Liver (tissue), 9 donors: Measurements from ENCODE around the gene HPCA. TPM values are rescaled to one million over a fixed set of nuclear protein-coding genes. Genes with fewer than 3 reads are reported as not detected.
"Not testable (repeated sequence)": the region's sequence is repeated elsewhere in the genome, so short reads cannot be mapped to it uniquely, and the experiment has no call there.

Source experiments
- DNase-seq: peaks from one replicate; pipeline ENCODE4 v3.0.0-alpha.2; 2017; ENCODE audit warnings: low spot score
- H3K27ac ChIP-seq, 2 donors: one replicate each; pipeline ENCODE4 v1.7.0; 2013; ENCODE audit warnings: inconsistent platforms in 2 of 2, low read length in 2 of 2, control low read depth in 1 of 2, low read depth in 1 of 2, mild to moderate bottlenecking in 1 of 2
- H3K27me3 ChIP-seq, 4 donors: one replicate each; pipeline versions ENCODE4 v1.6.1 to v1.7.0; 2013; ENCODE audit warnings: low read length in 3 of 4, inconsistent platforms in 1 of 4, mild to moderate bottlenecking in 1 of 4, moderate library complexity in 1 of 4; ENCODE audit not compliant: control insufficient read depth in 4 of 4, insufficient read depth in 4 of 4
- H3K36me3 ChIP-seq, 4 donors: one replicate each; pipeline versions ENCODE4 v1.6.1 to v1.7.0; 2013; ENCODE audit warnings: low read length in 3 of 4, mild to moderate bottlenecking in 3 of 4, low read depth in 1 of 4, moderate library complexity in 1 of 4; ENCODE audit not compliant: control insufficient read depth in 4 of 4, insufficient read depth in 3 of 4
- H3K4me1 ChIP-seq, 4 donors: one replicate each; pipeline versions ENCODE4 v1.6.1 to v1.7.0; 2013; ENCODE audit warnings: low read length in 3 of 4, mild to moderate bottlenecking in 3 of 4, moderate library complexity in 1 of 4; ENCODE audit not compliant: control insufficient read depth in 4 of 4, insufficient read depth in 4 of 4
- H3K4me3 ChIP-seq, 3 donors: one replicate each; pipeline versions ENCODE4 v1.6.1 to v1.7.0; 2013; ENCODE audit warnings: low read length in 3 of 3, control low read depth in 1 of 3, low read depth in 1 of 3, mild to moderate bottlenecking in 1 of 3
- H3K9ac ChIP-seq, 2 donors: one replicate each; pipeline ENCODE4 v1.7.0; 2013; ENCODE audit warnings: low read length in 2 of 2, mild to moderate bottlenecking in 2 of 2, moderate library complexity in 2 of 2, control low read depth in 1 of 2, low read depth in 1 of 2
- H3K9me3 ChIP-seq, 4 donors: one replicate each; pipeline versions ENCODE4 v1.6.1 to v1.7.0; 2013; ENCODE audit warnings: low read length in 3 of 4; ENCODE audit not compliant: control insufficient read depth in 4 of 4
- EGR1 ChIP-seq, 2 donors: IDR thresholded peaks; 2 replicates each; pipeline ENCODE4 v1.6.1; 2016 to 2018; ENCODE audit warnings: antibody characterized with exemption in 2 of 2, low read depth in 2 of 2
- FOXA2 ChIP-seq: IDR thresholded peaks from 2 replicates; pipeline ENCODE4 v1.6.1; 2016; ENCODE audit warnings: antibody characterized with exemption
- GABPA ChIP-seq, 2 donors: IDR thresholded peaks in 1 of 2; conservative IDR thresholded peaks in 1 of 2; 2 replicates each; pipeline ENCODE4 v1.6.1; 2016; ENCODE audit warnings: antibody characterized with exemption in 2 of 2, mild to moderate bottlenecking in 1 of 2, moderate library complexity in 1 of 2
- HNF4A ChIP-seq, 2 donors: conservative IDR thresholded peaks; 2 replicates each; pipeline ENCODE4 v1.6.1; 2016; ENCODE audit warnings: antibody characterized with exemption in 2 of 2, mild to moderate bottlenecking in 2 of 2
- HNF4G ChIP-seq: IDR thresholded peaks from 2 replicates; pipeline ENCODE4 v1.6.1; 2016; ENCODE audit warnings: antibody characterized with exemption
- NR2F2 ChIP-seq: IDR thresholded peaks from 2 replicates; pipeline ENCODE4 v1.6.1; 2016; ENCODE audit warnings: antibody characterized with exemption
- REST ChIP-seq: IDR thresholded peaks from 2 replicates; pipeline ENCODE4 v1.6.1; 2016; ENCODE audit warnings: antibody characterized with exemption, mild to moderate bottlenecking
- RXRA ChIP-seq, 2 donors: IDR thresholded peaks; 2 replicates each; pipeline ENCODE4 v1.6.1; 2017 to 2018; ENCODE audit warnings: antibody characterized with exemption in 2 of 2, mild to moderate bottlenecking in 1 of 2
- SP1 ChIP-seq: IDR thresholded peaks from 2 replicates; pipeline ENCODE4 v1.6.1; 2018; ENCODE audit warnings: antibody characterized with exemption, mild to moderate bottlenecking
- TAF1 ChIP-seq: conservative IDR thresholded peaks from 2 replicates; pipeline ENCODE4 v1.6.1; 2016; ENCODE audit warnings: antibody characterized with exemption, mild to moderate bottlenecking
- ZBTB33 ChIP-seq: IDR thresholded peaks from 2 replicates; pipeline ENCODE4 v1.6.1; 2016; ENCODE audit warnings: antibody characterized with exemption
- WGBS: extraction: QIAGEN DNeasy Blood & Tissue Kit; methylation state at CpG from one replicate; pipeline ENCODE4 v1.1.7; 2013; 5-methylcytosine and 5-hydroxymethylcytosine counted together
- polyA plus RNA-seq, 2 donors: library from polyadenylated mRNA; stranded (reverse) in 1 of 2; unstranded in 1 of 2; fragments of 200-250 nt in 1 of 2; fragments of >200 nt in 1 of 2; fragmentation: Nextera tagmentation in 1 of 2; extraction: Ambion mirVana in 1 of 2; gene quantifications; one replicate each; pipeline versions ENCODE4 v1.2.1 to v1.2.3, GENCODE V29; 2013 to 2015
- total RNA-seq, 2 donors: library from RNA; depleted of rRNA; stranded (reverse); fragments of >200 nt; gene quantifications; one replicate each; pipeline ENCODE4 v1.2.3, GENCODE V29; 2014
- donor health status: healthy.
- donor health status: healthy.
- donor health status: healthy.
- donor health status: healthy.
- donor health status: healthy.

The HPCA gene
- total and polyA plus RNA-seq, 4 donors = not detected

GRCh38 chr1:32902535-32902920 is 16.2 kb downstream of the HPCA start (continued):
- no peak for TF ChIP-seq REST
- no peak for TF ChIP-seq NR2F2
- no peak for TF ChIP-seq ZBTB33
- no peak for TF ChIP-seq HNF4G
- TF ChIP-seq TAF1 = no peak

GRCh38 chr1:32903991-32904785 is 17.9 kb downstream of the HPCA start:
- peak; percentile 17 for TF ChIP-seq SP1
- TF ChIP-seq RXRA (IDR thresholded peaks at IDR 0.05) = peak in 1 of 2 donors; percentile 11
- TF ChIP-seq HNF4G = no peak
- no peak for TF ChIP-seq NR2F2
- peak; percentile 58 to 64 for TF ChIP-seq HNF4A (conservative IDR thresholded peaks at IDR 0.05)
- Histone ChIP-seq H3K36me3 (no peaks in the 10 kb centered on the region), H3K4me3 (no peak overlapping the region), H3K9ac (no peak overlapping the region), H3K4me1 (peaks cover 4 to 16% (median 11%) of the 10 kb centered on the region in 4 donors), H3K9me3 (no peaks in the 10 kb centered on the region), H3K27ac (no peak overlapping the region), H3K27me3 (no peaks in the 10 kb centered on the region)
- no peak for DNase-seq
- 63% methylated on average over 3 of the region's 3 CpGs for WGBS

- H3K27me3 ChIP-seq = no peaks in the 10 kb centered on the region
- DNase-seq = no peak
- no peaks in the 10 kb centered on the region for H3K36me3 ChIP-seq
- H3K9ac ChIP-seq = no peak overlapping the region
- TF ChIP-seq EGR1 (IDR thresholded peaks at IDR 0.05; ENCODE audit: low read depth in 2 of 2) = no peak
- no peak for TF ChIP-seq SP1
- no peak for TF ChIP-seq GABPA (IDR thresholded peaks at IDR 0.05 in 1 of 2, conservative IDR thresholded peaks at IDR 0.05 in 1 of 2)
- peak in 1 of 2 donors; percentile 1 for TF ChIP-seq HNF4A (conservative IDR thresholded peaks at IDR 0.05)
- TF ChIP-seq ZBTB33 = no peak
- TF ChIP-seq RXRA (IDR thresholded peaks at IDR 0.05) = no peak
- no peak for TF ChIP-seq FOXA2
- H3K4me3 ChIP-seq = no peak overlapping the region
- H3K9me3 ChIP-seq = no peaks in the 10 kb centered on the region
- H3K27ac ChIP-seq = no peak overlapping the region
- H3K4me1 ChIP-seq = peaks cover 4 to 16% (median 11%) of the 10 kb centered on the region in 4 donors
- 44% methylated on average over 2 of the region's 2 CpGs for WGBS
Measured at GRCh38 chr1:32904797-32905196, 18.5 kb downstream of the HPCA start.

- not testable (repeated sequence) for H3K36me3 ChIP-seq, H3K27me3 ChIP-seq, H3K9ac ChIP-seq, H3K4me3 ChIP-seq, H3K27ac ChIP-seq, DNase-seq, H3K9me3 ChIP-seq
- H3K4me1 ChIP-seq = peaks cover 4 to 14% (median 10%) of the 10 kb centered on the region in 4 donors
- WGBS = 83% methylated on average over 10 of the region's 10 CpGs
Measured at GRCh38 chr1:32905588-32905987, 19.3 kb downstream of the HPCA start.
